GM18520 (cell line): ENCODE results near the gene PNRC2.

Experiments
- ATAC-seq: cut with Tn5 transposase; IDR thresholded peaks from one replicate; pipeline ENCODE4 v1.9.1; 2021; ENCODE audit not compliant: unreplicated experiment

PNRC2 gene

GRCh38 chr1:23959461-23960290 lies at the start of gene PNRC2:
Gene PNRC2 (plus strand): TSS chr1:23959828. CDS start chr1:23961458, 1,630 bp downstream.
- ATAC-seq = peak; percentile 59

DNA sequence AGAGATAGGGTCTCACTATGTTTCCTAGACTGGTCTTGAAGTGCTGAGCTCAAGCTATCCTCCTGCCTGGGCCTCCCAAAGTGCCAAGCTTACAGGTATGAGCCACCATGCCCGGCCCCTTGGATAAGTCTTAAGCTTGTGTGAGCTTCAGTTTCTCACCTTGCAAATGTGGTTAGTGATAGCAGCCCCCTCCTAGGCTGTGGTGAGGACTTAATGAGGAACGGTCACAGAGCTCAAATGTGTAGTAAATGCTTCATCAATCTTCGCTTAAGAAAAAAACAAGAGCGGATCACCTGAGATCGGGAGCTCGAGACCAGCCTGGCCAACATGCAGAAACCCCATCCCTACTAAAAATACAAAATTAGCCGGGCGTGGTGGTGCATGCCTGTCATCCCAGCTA lies 49.5 kb upstream of the PNRC2 start:
- no peak for ATAC-seq

DNA sequence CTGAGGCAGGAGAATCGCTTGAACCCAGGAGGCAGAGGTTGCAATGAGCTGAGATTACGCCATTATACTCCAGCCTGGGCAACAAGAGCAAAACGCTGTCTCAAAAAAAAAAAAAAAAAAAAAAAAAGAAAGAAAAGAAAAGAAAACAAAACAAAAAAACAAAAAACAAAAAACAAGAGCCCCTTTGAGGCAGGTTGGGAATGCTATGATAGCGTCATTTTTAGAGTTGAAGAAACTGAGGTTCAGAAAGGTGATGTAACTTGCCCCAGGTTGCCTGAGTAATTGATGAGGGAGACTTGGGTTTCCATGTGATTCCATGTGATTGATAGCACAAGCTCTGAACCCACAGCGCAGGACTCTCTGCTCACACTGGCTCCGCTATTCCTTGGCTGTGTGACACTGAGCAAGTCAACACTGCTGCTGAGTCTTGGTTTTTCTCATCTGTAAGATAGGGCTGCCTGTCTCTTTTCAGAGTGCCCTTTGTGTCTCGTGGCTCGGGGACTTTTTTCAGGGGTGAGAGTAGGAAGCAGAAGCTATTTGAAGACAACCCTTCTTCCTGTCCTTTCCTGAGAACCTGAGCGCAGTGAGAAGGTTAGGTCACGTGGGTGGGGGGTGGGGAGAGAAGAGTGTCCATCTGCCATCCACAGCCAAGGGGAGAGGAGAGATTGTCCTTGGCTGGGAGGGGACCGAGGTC lies 48.9 kb upstream of the PNRC2 start:
- ATAC-seq = no peak

DNA sequence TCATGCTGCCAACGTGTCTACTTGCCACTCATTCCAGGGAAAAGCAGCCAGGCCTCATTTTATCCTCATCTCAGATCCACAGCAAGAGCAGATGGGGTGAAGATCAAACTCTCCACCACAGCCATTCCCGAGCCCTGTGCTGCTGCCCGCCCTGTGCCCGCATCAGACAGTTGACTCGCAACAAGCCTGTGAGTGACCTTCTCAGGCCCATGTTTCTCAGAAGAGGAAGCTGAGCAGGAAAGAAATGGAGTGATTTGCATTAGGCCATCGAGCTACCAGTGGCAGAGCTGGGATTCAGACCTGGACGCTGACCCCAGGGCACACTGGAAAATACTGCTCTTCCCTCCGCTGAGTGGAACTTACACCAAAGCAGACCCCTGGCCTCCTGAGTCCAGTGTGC lies 47.7 kb upstream of the PNRC2 start:
- no peak for ATAC-seq

DNA sequence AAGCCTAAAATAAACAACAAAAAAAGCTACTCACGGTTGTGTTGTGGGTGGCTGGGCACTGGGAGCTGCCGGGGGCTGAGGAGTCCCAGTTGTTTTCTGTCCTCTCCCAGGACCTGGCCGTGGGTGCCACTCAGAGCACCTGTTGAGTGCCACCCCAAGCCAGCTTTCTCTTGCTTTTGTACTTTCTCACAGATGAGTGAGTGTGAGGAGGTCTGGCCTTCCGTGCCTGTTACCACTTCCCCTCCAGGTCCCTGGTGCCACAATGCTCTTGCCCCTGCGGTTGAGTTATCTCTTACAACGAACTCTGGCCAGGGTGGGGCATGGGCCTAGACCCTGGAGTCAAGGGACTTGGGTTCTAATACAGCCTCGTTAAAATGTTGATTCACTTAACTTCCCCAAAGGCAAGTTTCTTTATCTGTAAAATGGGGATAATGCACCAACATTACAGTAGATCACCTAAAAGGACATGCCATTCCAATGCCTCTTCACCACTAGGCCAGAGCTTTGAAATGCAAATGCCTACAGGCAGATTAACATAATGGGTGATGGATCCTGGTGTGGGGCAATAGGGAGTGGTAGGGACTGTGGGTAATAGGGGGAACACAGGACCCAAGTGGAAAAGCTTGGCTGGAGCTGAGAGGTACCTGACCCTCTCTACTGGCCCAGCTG lies 46.3 kb upstream of the PNRC2 start, which contains the start of gene CNR2:
Gene CNR2 (minus strand): TSS at position 151 of the 669 bp plus-strand sequence. CDS start 37,745 bp downstream, outside the sequence.
- no peak for ATAC-seq

- ATAC-seq = no peak
Measured at GRCh38 chr1:23914921-23915320, 44.7 kb upstream of the PNRC2 start.

GRCh38 chr1:23915466-23915865 lies 44.2 kb upstream of the PNRC2 start:
- no peak for ATAC-seq

- ATAC-seq = no peak
Measured at GRCh38 chr1:23916209-23917131, 43.2 kb upstream of the PNRC2 start.

DNA sequence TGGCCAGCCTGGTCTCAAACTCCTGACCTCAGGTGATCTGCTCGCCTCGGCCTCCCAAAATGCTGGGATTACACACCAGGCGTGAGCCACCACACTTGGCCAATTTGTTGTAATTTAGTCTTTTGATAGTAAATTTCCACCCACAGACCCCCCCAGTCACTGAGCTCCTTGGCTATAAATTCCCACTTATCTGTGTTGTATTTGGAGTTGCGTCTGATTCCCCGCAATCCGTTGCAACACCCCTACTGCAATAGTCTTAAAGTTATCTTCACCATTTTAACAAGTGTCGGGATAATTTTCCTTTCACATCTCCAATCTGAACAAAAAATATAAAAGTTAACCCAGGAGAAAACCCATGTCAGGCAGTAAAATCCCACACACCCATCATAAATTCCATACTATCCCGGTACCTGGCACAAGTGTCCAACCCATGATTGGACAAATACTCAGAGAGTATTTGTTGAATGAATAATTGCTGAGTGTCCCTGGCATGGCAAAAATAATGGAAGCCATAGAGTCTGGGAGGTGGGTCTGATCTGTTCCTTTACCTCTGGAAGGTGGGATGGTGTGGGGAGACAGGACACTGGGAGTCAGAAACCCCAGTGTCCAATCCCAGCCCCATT lies 37.2 kb upstream of the PNRC2 start:
- ATAC-seq = no peak

- ATAC-seq = no peak
Measured at GRCh38 chr1:23923592-23924499, 35.8 kb upstream of the PNRC2 start.

GRCh38 chr1:23924601-23925000 lies 35.0 kb upstream of the PNRC2 start:
- no peak for ATAC-seq

GRCh38 chr1:23925279-23925678 lies 34.3 kb upstream of the PNRC2 start:
- ATAC-seq = no peak

GRCh38 chr1:23927097-23927496 lies 32.5 kb upstream of the PNRC2 start:
- no peak for ATAC-seq

- no peak for ATAC-seq
Measured at GRCh38 chr1:23928789-23929188, 30.8 kb upstream of the PNRC2 start.

DNA sequence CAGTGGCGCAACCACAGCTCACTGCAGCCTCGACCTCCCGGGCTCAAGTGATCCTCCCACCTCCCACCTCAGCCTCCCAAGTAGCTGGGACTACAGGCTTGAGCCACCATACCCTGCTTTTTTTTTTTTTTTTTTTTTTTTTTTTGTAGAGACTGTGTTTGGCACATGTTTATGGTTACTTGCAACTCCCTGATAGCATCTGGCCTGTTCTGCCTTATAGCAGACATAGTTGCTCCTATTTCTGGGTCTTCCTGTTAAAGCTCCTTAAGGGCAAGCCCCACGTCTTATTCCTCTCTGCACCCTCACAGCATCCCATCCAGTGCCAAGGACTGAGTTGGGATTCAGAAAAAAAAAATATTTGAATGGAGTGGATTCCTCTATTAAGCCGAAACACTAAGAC lies 29.4 kb upstream of the PNRC2 start:
- ATAC-seq = no peak

DNA sequence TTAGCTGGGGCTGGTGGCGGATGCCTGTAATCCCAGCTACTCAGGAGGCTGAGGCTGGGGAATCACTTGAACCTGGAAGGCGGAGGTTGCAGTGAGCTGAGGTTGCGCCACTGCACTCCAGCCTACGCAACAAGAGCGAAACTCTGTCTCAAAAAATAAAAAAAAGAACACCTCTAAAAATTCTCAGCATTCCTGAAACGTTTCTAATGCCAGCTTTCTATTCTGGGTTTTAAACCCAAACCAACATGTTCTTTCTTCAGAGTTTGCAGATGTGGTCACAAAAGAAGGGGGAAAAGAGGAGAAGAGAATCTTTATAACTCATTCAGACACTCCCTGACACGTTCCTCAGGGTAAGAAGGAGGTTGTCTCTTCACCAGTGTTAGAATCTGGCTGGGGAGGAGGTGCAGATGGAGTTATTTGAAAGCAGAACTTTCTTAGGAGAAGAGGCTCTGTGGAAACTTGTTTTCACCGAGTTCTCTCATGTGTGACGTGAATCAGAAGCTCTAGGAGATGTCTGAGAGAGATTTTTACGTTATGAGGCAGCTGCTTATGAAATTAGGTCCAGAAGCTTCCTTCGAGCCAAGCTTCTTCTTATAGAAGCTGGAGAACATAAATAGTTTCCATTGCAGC lies 28.7 kb upstream of the PNRC2 start:
- no peak for ATAC-seq

- ATAC-seq = no peak
Measured at GRCh38 chr1:23931491-23931880, 28.1 kb upstream of the PNRC2 start.

- ATAC-seq = no peak
Measured at GRCh38 chr1:23936481-23937176, 23.0 kb upstream of the PNRC2 start.
